HepG2 (cell line): ENCODE results near the gene CPB2. TPM values are rescaled to one million over a fixed set of nuclear protein-coding genes. Genes with fewer than 3 reads are reported as not detected.
A peak's percentile ranks its signal among the peaks of the same experiment; 100 is the strongest.

ENCODE experiments used
- AHR ChIP-seq: IDR thresholded peaks from 2 replicates; pipeline ENCODE4 v1.6.1; 2018; ENCODE audit warnings: missing genetic modification reagents, missing compliant biosample characterization
- CBX5 ChIP-seq: sonication (generic); formaldehyde crosslinking; IDR thresholded peaks from 2 replicates; pipeline ENCODE4 v1.4.0; 2020; ENCODE audit warnings: missing genetic modification reagents, borderline replicate concordance
- CEBPB ChIP-seq: IDR thresholded peaks from 2 replicates; pipeline ENCODE4 v1.6.1; 2011; ENCODE audit warnings: low read depth, low read length, improper control_type of control experiment, borderline replicate concordance
- ESRRA ChIP-seq: sonication (generic); formaldehyde crosslinking; IDR thresholded peaks from 2 replicates; pipeline ENCODE4 v1.5.1; 2020; ENCODE audit warnings: mild to moderate bottlenecking, low read depth, missing genetic modification reagents
- NFE2 ChIP-seq: sonication (generic); formaldehyde crosslinking; IDR thresholded peaks from 2 replicates; pipeline ENCODE4 v1.4.0; 2020; ENCODE audit warnings: missing genetic modification reagents
- POGK ChIP-seq: sonication (generic); formaldehyde crosslinking; conservative IDR thresholded peaks from 2 replicates; pipeline ENCODE4 v1.8.0; 2022; ENCODE audit warnings: mild to moderate bottlenecking, moderate library complexity, missing genetic modification reagents
- POLR2AphosphoS5 ChIP-seq: IDR thresholded peaks from 2 replicates; pipeline ENCODE4 v1.6.1; 2012; ENCODE audit warnings: low read depth, low read length
- U2AF2 ChIP-seq: fragments of 200-400 bp; formaldehyde crosslinking; IDR thresholded peaks from 2 replicates; pipeline ENCODE4 v1.6.1; 2017; ENCODE audit warnings: low read depth, mild to moderate bottlenecking, low read length
- ZBED4 ChIP-seq: sonication (generic); formaldehyde crosslinking; IDR thresholded peaks from 2 replicates; pipeline ENCODE4 v1.4.0; 2020; ENCODE audit warnings: missing genetic modification reagents, borderline replicate concordance
- ZBTB33 ChIP-seq: sonication (generic); formaldehyde crosslinking; IDR thresholded peaks from 2 replicates; pipeline ENCODE4 v1.4.0; 2020; ENCODE audit warnings: missing genetic modification reagents
- ZBTB38 ChIP-seq: sonication (generic); formaldehyde crosslinking; IDR thresholded peaks from 2 replicates; pipeline ENCODE4 v1.5.1; 2020; ENCODE audit warnings: mild to moderate bottlenecking, missing genetic modification reagents
- ZFP36L1 ChIP-seq: sonication (generic); formaldehyde crosslinking; IDR thresholded peaks from 2 replicates; pipeline ENCODE4 v1.8.0; 2022; ENCODE audit warnings: mild to moderate bottlenecking, missing genetic modification reagents, moderate library complexity
- ZNF572 ChIP-seq: sonication (generic); formaldehyde crosslinking; IDR thresholded peaks from 2 replicates; pipeline ENCODE4 v1.5.1; 2020; ENCODE audit warnings: mild to moderate bottlenecking, missing genetic modification reagents
- ZNF703 ChIP-seq: sonication (generic); formaldehyde crosslinking; IDR thresholded peaks from 2 replicates; pipeline ENCODE4 v1.5.1; 2020; ENCODE audit warnings: missing genetic modification reagents, mild to moderate bottlenecking, moderate library complexity, borderline replicate concordance
- polyA plus RNA-seq, 8 experiments: library from polyadenylated mRNA; depleted of rRNA in 3 of 8; stranded (reverse) in 7 of 8; unstranded in 1 of 8; fragments of >200 nt; fragmentation: Illumina TruSeq in 4 of 8; extraction: Trizol in 4 of 8; gene quantifications; 2 replicates each; pipeline versions ENCODE4 v1.2.1 to v1.2.3, GENCODE V29; 2011 to 2016; ENCODE audit warnings: low read depth in 4 of 8, missing spikeins in 1 of 8, mixed read lengths in 1 of 8; ENCODE audit not compliant: insufficient read depth in 1 of 8
- total RNA-seq, 5 experiments: library from RNA; depleted of rRNA; stranded (reverse); fragments of >200 nt; fragmentation: Illumina TruSeq; extraction: Trizol; gene quantifications; 2 replicates each; pipeline ENCODE4 v1.2.3, GENCODE V29; 2016; ENCODE audit warnings: low read depth in 1 of 5
- TF ChIP-seq, protein P1 (sequence below): sonication (generic); formaldehyde crosslinking; IDR thresholded peaks from 2 replicates; pipeline ENCODE4 v1.4.0; 2020; ENCODE audit warnings: missing genetic modification reagents, borderline replicate concordance
- TF ChIP-seq, protein P2 (sequence below): sonication (generic); formaldehyde crosslinking; IDR thresholded peaks from 2 replicates; pipeline ENCODE4 v1.9.0; 2021; ENCODE audit warnings: missing genetic modification reagents, borderline replicate concordance

The CPB2 gene
- total and polyA plus RNA-seq, 2 of the 13 experiments (the other 11 are each of a cell fraction or from before 2014, with no cell fraction given): 125 to 140 TPM

DNA sequence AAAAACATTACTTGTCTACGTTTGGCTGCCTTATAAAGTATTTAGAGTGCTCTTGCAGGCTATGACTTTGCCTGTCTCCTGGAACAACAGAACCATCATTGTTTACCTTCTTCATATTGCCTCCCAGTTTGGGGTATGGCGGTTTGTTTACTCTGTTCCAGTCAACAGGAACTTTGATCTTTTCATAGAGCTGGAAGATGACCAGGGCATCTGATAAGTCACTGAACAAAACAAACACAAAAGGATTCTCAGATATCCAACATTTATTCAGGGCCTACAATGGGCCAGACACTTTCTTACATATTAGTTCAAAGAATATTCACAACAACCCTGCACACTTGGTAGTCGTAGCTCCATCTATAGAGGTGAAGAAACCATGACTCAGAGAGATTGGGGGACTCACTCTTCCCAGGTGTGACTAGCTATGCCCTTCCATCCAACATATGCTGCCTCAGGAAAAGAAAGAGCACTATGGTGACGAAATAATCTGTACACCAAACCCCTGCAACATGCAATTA lies 38.4 kb upstream of the CPB2 start (continued):
- TF ChIP-seq AHR (no peak), CEBPB (peak; percentile 67; the same call in 1 of the 2 replicates), ZNF572 (CRISPR knock-in tag) (no peak), ZNF703 (CRISPR knock-in tag) (no peak), U2AF2 (no peak), POGK (CRISPR knock-in tag) (peak; percentile 83), POLR2AphosphoS5 (no peak), ZFP36L1 (CRISPR knock-in tag) (0 out of 2 replicates have a peak, but pooled peaks have one; percentile 53), ZBTB38 (CRISPR knock-in tag) (no peak), ZBTB33 (CRISPR knock-in tag) (no peak), CBX5 (CRISPR knock-in tag) (no peak), ESRRA (no peak), NFE2 (CRISPR knock-in tag) (no peak), ZBED4 (CRISPR knock-in tag) (peak; percentile 73; the same call in 1 of the 2 replicates)
- TF ChIP-seq, protein P1, sequence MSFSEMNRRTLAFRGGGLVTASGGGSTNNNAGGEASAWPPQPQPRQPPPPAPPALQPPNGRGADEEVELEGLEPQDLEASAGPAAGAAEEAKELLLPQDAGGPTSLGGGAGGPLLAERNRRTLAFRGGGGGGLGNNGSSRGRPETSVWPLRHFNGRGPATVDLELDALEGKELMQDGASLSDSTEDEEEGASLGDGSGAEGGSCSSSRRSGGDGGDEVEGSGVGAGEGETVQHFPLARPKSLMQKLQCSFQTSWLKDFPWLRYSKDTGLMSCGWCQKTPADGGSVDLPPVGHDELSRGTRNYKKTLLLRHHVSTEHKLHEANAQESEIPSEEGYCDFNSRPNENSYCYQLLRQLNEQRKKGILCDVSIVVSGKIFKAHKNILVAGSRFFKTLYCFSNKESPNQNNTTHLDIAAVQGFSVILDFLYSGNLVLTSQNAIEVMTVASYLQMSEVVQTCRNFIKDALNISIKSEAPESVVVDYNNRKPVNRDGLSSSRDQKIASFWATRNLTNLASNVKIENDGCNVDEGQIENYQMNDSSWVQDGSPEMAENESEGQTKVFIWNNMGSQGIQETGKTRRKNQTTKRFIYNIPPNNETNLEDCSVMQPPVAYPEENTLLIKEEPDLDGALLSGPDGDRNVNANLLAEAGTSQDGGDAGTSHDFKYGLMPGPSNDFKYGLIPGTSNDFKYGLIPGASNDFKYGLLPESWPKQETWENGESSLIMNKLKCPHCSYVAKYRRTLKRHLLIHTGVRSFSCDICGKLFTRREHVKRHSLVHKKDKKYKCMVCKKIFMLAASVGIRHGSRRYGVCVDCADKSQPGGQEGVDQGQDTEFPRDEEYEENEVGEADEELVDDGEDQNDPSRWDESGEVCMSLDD (CRISPR knock-in tag): peak; percentile 46; the same call in 1 of the 2 replicates
- TF ChIP-seq, protein P2, sequence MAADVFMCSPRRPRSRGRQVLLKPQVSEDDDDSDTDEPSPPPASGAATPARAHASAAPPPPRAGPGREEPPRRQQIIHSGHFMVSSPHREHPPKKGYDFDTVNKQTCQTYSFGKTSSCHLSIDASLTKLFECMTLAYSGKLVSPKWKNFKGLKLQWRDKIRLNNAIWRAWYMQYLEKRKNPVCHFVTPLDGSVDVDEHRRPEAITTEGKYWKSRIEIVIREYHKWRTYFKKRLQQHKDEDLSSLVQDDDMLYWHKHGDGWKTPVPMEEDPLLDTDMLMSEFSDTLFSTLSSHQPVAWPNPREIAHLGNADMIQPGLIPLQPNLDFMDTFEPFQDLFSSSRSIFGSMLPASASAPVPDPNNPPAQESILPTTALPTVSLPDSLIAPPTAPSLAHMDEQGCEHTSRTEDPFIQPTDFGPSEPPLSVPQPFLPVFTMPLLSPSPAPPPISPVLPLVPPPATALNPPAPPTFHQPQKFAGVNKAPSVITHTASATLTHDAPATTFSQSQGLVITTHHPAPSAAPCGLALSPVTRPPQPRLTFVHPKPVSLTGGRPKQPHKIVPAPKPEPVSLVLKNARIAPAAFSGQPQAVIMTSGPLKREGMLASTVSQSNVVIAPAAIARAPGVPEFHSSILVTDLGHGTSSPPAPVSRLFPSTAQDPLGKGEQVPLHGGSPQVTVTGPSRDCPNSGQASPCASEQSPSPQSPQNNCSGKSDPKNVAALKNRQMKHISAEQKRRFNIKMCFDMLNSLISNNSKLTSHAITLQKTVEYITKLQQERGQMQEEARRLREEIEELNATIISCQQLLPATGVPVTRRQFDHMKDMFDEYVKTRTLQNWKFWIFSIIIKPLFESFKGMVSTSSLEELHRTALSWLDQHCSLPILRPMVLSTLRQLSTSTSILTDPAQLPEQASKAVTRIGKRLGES (CRISPR knock-in tag): no peak
